ENCODE data around the gene MRPL34.

The MRPL34 gene

DNA sequence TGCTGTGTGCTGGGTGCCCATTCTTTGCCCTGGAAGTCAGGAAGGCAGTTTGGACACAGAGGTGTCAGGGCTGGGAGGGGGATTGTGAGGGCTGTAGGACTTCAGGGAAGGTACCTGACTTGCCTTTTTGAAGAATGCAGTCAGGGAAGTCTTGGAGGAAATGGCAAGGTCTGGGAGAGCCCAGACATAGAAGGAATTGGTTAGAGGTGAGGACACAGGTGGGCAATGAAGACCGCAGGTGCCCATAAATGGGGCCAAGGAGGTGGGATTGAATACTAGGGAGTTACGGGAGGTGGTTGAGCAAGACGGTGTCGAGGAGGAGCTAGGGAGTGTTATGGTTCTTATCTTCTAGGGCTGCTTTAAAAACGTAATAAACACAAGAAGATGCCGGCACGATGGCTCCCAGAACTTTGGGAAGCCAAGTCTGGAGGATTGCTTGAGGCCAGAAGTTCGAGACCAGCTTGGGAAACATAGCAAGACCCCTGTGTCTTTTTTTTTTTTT is 2.3 kb downstream of the MRPL34 start:
- Histone ChIP-seq H3K4me3 (ENCODE audit: low read length) (no peak overlapping the region), H3K79me2 (ENCODE audit: low read length) (peaks cover 50% of the 10 kb centered on the region), H4K20me1 (ENCODE audit: insufficient read depth, low read length) (peaks cover 12% of the 10 kb centered on the region; the same call in 1 of the 2 replicates), H3K9ac (ENCODE audit: low read length) (no peak overlapping the region), H3K9me3 (ENCODE audit: insufficient read depth, low read length) (no peaks in the 10 kb centered on the region), H2AFZ (ENCODE audit: low read depth, low read length) (no peak overlapping the region), H3K27me3 (ENCODE audit: low read depth, low read length) (no peaks in the 10 kb centered on the region), H3K27ac (ENCODE audit: low read length) (no peak overlapping the region), H3K36me3 (replicated peaks; ENCODE audit: low read depth, low read length) (peaks cover 5% of the 10 kb centered on the region), H3K4me2 (ENCODE audit: low read length) (no peak overlapping the region), H3K4me1 (ENCODE audit: low read length) (peaks cover 26% of the 10 kb centered on the region)
- TF ChIP-seq, protein P1, sequence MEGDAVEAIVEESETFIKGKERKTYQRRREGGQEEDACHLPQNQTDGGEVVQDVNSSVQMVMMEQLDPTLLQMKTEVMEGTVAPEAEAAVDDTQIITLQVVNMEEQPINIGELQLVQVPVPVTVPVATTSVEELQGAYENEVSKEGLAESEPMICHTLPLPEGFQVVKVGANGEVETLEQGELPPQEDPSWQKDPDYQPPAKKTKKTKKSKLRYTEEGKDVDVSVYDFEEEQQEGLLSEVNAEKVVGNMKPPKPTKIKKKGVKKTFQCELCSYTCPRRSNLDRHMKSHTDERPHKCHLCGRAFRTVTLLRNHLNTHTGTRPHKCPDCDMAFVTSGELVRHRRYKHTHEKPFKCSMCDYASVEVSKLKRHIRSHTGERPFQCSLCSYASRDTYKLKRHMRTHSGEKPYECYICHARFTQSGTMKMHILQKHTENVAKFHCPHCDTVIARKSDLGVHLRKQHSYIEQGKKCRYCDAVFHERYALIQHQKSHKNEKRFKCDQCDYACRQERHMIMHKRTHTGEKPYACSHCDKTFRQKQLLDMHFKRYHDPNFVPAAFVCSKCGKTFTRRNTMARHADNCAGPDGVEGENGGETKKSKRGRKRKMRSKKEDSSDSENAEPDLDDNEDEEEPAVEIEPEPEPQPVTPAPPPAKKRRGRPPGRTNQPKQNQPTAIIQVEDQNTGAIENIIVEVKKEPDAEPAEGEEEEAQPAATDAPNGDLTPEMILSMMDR (IDR thresholded peaks at IDR 0.05; ENCODE audit: low read depth, low read length) = no peak
- TF ChIP-seq EZH2phosphoT487 (IDR thresholded peaks at IDR 0.05; ENCODE audit: low read depth) = no peak

DNA sequence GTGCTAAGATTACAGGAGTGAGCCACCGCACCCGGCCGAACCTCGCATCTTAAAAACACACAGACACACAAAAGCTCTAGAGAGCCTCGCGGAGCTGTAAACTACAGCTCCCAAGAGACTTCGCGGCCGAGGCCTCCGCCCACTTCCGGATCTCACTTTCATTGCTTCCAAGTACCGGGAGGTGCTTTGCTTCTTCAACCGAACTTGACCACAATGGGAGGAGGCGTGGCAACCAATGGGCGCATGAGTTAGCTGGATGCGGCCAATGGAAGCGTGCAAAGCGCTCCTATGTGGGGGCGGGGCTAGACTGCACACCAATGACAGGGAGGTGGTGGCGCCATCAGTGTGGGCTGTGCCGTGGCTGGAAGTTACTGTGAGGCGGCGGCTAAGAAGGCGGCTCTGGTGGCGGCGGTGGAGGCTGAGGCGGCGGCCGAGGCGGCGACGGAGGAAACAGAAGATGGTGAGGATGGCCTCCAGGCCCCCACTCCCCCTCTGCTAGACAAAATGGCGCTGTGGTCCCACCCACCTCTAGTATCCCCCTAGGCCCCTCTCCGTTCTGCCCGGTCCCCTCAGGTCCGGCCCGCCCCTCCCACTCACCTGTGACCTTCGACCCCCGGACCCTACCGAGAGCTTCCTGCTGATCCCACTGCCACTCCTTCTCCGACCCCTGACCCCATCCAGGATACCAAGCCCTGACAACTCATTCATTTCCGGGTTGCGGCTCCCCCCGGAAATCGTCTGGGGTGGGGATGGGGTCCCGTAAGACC is 3.7 kb downstream of the MRPL34 start, which contains the start of gene DDA1:
Gene DDA1, plus strand, starts transcription at position 366 of the 767 bp plus-strand sequence. Its CDS starts 92 bp downstream, at position 458.
- Histone ChIP-seq H3K4me2 (ENCODE audit: low read length) (peak within 1 kb of the TSS; percentile 87), H3K36me3 (replicated peaks; ENCODE audit: low read depth, low read length) (peaks cover 11% of the 10 kb centered on the region), H3K79me2 (ENCODE audit: low read length) (peaks cover 53% of the 10 kb centered on the region), H3K27ac (ENCODE audit: low read length) (peak within 1 kb of the TSS; percentile 47), H4K20me1 (ENCODE audit: insufficient read depth, low read length) (peaks cover 12% of the 10 kb centered on the region; the same call in 1 of the 2 replicates), H3K4me3 (ENCODE audit: low read length) (peak within 1 kb of the TSS; percentile 98), H3K9ac (ENCODE audit: low read length) (peak within 1 kb of the TSS; percentile 91), H2AFZ (ENCODE audit: low read depth, low read length) (no peak within 1 kb of the TSS), H3K4me1 (ENCODE audit: low read length) (peaks cover 21% of the 10 kb centered on the region), H3K9me3 (ENCODE audit: insufficient read depth, low read length) (no peaks in the 10 kb centered on the region), H3K27me3 (ENCODE audit: low read depth, low read length) (no peaks in the 10 kb centered on the region)
- no peak for TF ChIP-seq EZH2phosphoT487 (IDR thresholded peaks at IDR 0.05; ENCODE audit: low read depth)
- TF ChIP-seq, protein P1 (IDR thresholded peaks at IDR 0.05; ENCODE audit: low read depth, low read length) = no peak

DNA sequence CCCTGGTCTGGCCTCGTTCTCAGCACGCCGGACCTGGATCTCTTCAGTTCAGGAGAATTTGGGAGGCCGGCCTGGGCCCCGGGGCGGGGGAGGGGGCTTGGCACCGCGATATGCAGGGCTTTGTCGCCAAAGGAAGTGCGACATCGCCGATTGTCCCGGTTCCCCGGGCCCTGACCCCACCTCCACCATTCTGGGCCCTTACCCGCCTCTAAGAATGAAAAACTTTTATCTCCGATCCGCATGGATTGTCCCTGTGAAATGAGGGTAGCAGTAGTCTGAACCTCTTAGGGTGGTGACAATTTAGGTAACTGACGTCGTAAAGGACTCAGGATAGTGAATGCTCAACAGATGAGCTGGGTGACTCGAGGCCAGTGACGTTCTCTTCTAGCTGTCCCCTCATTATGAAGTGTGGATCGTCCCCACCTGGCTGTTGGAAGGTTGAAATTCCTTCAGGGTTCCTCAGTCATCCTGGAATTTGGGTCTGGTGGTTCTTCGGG is 4.3 kb downstream of the MRPL34 start:
- Histone ChIP-seq H3K4me1 (ENCODE audit: low read length) (peaks cover 16% of the 10 kb centered on the region), H3K79me2 (ENCODE audit: low read length) (peaks cover 53% of the 10 kb centered on the region), H3K4me2 (ENCODE audit: low read length) (peak overlapping the region; percentile 87), H3K4me3 (ENCODE audit: low read length) (peak overlapping the region; percentile 98), H3K9me3 (ENCODE audit: insufficient read depth, low read length) (no peaks in the 10 kb centered on the region), H3K36me3 (replicated peaks; ENCODE audit: low read depth, low read length) (peaks cover 14% of the 10 kb centered on the region), H3K9ac (ENCODE audit: low read length) (peak overlapping the region; percentile 91), H3K27me3 (ENCODE audit: low read depth, low read length) (no peaks in the 10 kb centered on the region), H4K20me1 (ENCODE audit: insufficient read depth, low read length) (peaks cover 12% of the 10 kb centered on the region; the same call in 1 of the 2 replicates), H2AFZ (ENCODE audit: low read depth, low read length) (no peak overlapping the region), H3K27ac (ENCODE audit: low read length) (peak overlapping the region; percentile 47)
- no peak for TF ChIP-seq EZH2phosphoT487 (IDR thresholded peaks at IDR 0.05; ENCODE audit: low read depth)
- TF ChIP-seq, protein P1 (IDR thresholded peaks at IDR 0.05; ENCODE audit: low read depth, low read length) = no peak
